ENCODE measurements around the gene PTOV1.

Gene PTOV1

GRCh38 chr19:49850487-49851342 lies at the start of gene PTOV1:
Gene PTOV1 (plus strand): TSS chr19:49851159.
- DNase-seq, result peak; percentile 76 to 78

GRCh38 chr19:49801401-49801888 lies 49.5 kb upstream of the PTOV1 start:
- DNase-seq, result no peak

DNA sequence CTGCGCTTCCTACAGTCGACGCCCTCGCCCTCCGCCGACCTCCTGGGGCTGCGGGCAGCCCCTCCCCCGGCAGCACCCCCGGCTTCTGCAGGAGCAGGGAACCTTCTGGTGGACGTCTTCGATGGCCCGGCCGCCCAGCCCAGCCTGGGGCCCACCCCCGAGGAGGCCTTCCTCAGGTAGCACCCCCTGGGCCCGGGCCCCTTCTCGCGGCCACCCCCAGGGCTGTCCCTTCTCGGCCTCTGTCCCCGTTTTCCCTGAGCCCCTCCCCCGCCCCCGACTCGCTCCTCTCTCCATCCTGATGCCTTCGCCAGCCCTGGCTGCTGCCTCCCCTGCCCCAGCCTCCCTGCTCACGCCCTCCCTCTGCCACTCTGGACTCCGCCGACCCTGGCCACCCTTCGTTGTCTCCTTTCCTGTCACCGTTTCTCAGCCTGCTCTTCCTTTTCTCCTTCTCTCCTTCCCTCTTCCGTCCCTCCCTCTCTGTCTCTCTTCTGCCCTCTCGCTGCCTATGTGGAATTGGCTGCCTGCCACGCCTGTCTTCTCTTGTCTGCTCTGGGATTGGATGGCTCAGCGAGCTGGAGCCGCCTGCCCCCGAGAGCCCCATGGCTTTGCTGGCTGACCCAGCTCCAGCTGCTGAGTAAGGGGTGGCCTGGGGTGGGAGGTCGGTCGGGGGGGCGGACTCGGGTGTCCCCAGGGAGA lies 48.8 kb upstream of the PTOV1 start:
- no peak for DNase-seq

DNA sequence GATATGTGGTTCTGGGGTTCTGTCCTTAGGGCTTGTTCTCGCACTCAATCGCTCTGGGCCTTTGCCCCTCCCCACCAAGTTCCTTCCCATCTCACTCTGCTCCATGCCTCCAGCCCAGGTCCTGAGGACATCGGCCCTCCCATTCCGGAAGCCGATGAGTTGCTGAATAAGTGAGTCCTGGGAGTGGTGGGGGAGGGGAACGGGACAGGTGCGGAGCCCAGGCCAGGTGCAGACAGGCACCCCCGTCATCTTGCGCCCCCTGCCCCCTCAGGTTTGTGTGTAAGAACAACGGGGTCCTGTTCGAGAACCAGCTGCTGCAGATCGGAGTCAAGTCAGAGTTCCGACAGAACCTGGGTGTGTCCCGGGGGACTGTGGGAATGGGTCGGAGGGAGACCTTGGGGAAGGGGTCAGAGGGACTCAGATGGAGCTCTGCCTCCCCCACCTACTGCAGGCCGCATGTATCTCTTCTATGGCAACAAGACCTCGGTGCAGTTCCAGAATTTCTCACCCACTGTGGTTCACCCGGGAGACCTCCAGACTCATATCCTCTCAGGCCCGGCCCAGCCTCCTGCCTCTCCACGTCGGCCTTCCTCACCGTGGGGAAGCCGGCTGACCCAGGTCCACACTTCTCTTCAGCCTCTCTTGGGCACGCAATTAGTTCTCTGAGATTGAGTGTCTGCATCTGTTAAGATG lies 48.0 kb upstream of the PTOV1 start:
- no peak for DNase-seq

GRCh38 chr19:49803529-49803856 lies 47.5 kb upstream of the PTOV1 start:
- DNase-seq, result no peak

DNA sequence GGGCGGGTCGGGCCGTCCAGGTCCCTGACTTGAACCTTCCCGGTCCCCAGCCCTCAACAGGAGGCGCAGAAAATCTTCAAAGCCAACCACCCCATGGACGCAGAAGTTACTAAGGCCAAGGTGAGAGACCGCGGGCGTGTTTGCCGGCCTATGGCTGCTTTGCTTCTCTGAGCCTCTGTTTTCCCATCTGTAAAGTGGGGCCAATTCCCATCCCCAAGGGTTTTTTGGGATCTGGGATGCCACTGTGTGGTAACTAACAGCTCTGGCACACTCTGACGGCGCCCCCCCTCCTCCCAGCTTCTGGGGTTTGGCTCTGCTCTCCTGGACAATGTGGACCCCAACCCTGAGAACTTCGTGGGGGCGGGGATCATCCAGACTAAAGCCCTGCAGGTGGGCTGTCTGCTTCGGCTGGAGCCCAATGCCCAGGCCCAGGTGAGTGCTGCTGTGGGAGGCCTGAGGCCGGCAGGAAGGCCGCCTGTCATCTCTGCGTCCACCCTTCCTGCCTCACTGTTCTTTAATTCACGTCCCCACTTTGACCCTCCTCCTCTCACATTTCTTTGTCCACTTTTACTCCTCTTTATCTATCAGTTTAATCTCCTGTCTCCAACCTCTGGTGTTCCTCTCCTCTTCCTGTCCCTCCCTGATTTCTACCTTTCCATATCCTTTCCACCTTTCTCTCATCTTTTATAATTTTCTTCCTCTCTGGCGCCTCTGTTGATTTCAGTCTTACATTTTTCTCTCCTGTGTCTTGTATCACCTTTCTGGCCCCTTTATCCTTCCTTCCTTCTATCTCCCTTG lies 44.9 kb upstream of the PTOV1 start:
- no peak for DNase-seq

GRCh38 chr19:49806620-49806959 lies 44.4 kb upstream of the PTOV1 start:
- no peak for DNase-seq

DNA sequence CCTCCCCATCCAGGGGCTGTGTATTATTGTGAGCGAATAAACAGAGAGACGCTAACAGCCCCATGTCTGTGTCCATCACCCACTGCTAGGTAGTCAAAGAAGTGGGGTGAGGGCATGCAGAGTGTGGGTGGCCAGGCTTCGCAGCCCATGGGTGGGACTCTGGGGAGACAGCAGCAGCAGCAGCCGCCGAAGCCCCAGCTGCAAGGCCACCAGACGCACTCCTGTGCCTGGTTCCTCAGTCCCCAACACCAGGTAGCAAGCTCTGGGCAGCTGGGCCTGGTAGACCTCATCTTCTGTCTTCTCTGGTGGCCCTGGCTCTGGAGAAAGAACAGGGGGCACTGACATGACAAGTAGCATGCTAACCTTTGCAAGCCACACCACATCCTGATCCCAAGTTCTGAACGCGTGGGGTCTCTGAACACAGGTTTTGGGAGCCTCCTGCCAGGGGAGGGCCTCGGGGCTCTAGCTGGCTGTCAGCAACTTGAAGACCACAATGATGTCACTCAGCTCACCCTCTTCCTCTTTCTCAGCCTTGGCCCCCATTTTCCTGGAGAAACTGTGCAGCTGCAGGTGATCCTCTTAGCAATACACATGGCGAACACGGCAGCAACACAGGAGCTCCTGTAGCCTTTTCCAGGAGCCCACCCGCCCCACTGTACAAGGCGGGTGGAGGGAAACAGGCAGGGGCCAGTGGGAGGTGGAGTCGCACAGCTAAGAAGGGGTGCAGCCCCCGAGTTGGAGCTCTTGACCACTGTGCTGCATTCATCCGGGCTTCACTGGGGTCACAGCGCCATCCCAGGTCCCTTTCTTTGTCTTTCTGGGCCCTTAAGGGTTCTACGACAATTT lies 43.7 kb upstream of the PTOV1 start:
- peak; percentile 34 to 39 for DNase-seq

GRCh38 chr19:49807904-49808675 lies 42.9 kb upstream of the PTOV1 start:
- no peak for DNase-seq

DNA sequence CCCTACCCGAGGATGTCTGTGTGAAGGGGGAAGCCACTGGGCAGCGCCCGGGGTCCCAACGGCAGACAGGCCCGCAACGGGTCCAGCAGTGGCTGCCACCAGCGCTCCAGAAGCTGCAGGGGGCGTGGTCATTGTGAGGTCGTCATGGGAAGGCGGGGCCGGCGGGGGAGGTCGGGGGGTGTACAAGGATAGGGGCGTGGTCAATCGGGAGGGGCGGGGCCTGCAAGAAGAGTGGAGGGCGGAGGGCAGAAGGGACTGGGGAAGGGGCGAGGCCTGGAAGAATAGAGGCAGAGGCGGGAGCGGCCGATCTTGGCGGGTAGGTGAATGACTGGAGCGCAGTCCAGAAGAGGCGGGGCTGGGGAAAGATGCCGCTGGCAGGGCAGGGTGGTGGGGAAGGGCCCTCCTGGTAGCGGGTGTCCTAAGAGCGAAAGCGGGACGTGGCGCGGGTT lies 42.2 kb upstream of the PTOV1 start:
- no peak for DNase-seq

DNA sequence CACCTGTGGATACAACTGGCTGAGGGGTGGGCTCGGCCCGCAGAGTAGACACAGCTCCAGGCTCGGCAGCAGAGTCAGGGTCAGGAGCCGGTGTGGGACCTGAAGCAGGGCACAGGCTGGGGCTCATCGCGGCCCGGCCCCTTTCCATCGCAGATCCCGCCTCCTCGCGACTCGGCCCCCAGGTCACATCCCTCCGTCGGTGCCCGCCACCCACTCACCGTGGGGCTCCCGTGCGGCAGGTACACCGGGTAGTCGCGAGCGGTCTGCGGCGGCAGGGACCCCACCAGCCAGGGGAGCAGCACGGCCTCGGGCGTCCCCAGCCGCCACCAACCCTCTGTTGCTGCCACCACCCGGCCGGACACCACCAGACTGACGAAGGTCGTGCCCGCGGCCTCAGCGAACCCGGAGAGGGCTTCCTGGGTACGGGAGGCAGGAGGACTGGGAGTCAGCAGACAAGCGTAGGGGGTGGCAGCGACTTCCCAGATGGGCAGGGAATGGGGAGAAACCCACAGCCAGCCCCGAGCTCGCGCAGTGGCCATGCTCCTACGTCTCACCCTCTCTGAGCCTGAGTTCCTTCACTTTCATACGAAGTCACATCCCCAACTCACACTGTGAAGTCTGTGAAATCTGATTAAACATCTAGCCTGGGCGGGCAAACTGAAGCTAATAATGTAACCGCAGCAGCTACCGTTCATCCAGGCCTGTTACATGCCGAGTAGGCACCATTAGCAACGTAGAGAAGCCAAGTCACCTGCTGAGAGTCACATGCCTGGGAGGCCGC lies 41.6 kb upstream of the PTOV1 start:
- no peak for DNase-seq

GRCh38 chr19:49809941-49810389 lies 41.0 kb upstream of the PTOV1 start:
- no peak for DNase-seq

- no peak for DNase-seq
Observed at GRCh38 chr19:49811328-49811727, 39.6 kb upstream of the PTOV1 start.

- DNase-seq, result peak in 1 of 2 experiments; percentile 24
Observed at GRCh38 chr19:49812452-49812996, 38.4 kb upstream of the PTOV1 start.

- DNase-seq, result peak; percentile 94 to 96
Observed at GRCh38 chr19:49812997-49813861, 37.7 kb upstream of the PTOV1 start, which contains the start of gene FUZ. Gene FUZ (minus strand): TSS chr19:49813292. CDS start chr19:49813106, 186 bp downstream.

GRCh38 chr19:49814010-49814409 lies 36.9 kb upstream of the PTOV1 start:
- DNase-seq, result no peak

DNA sequence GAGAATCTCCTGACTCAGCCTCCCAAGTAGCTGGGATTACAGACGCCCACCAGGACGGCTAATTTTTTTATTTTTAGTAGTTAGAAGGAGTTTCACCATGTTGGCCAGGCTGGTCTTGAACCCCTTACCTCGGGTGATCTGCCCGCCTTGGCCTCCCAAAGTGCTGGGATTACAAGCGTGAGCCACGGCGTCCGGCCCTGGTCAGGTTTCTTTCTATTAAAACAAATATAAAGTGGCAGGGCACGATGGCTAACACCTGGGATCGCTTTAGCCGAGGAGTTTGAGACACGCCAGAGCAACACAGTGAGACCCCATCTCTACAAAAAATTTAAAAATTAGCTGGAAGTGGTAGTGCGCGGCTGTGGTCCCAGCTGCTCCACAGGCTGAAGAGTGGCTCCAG lies 34.4 kb upstream of the PTOV1 start:
- no peak for DNase-seq

DNA sequence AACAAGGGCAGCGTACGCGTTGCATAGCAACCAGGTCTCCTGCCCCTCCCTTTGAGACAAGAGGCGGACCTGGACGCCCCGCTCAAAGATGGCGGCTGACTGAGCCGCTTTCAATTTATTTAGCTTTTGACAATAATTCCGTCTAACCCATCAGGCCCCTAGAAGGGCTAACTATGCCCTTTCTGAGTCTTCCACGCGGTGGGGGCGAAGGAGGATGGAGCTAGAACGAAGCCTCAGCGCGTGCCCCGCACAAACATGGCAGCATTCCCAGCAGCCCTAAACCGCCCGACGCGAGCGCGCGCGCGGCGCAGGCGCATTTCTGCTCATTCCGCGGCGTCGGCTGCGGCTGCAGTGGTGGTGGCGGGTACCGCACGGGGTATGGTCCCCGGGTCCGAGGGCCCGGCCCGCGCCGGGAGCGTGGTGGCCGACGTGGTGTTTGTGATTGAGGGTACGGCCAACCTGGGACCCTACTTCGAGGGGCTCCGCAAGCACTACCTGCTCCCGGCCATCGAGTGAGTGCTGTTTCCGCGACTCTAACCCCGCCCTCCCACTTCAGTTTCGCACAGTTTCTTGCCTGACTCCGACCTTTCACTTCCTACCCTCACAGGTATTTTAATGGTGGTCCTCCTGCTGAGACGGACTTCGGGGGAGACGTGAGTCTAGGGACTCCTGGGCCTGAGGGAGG lies 32.9 kb upstream of the PTOV1 start, which contains the start of gene MED25:
Gene MED25, plus strand, starts transcription at position 326 of the 685 bp plus-strand sequence. Its CDS starts 53 bp downstream, at position 379.
- peak; percentile 68 for DNase-seq

Measured in AML-193 (cell line).